ELR (cell line): ENCODE data around the gene SP100.

ENCODE experiments used
- DNase-seq: peaks from one replicate; pipeline ENCODE4 v3.0.0-alpha.2; 2015; ENCODE audit warnings: low read depth

The SP100 gene

GRCh38 chr2:230459216-230459615 lies 43.2 kb downstream of the SP100 start:
- no peak for DNase-seq

- no peak for DNase-seq
These were observed 55.1 kb downstream of the SP100 start for GRCh38 chr2:230471074-230471473.

GRCh38 chr2:230472621-230473018 lies 56.6 kb downstream of the SP100 start:
- DNase-seq: peak; percentile 83

- DNase-seq: peak; percentile 51
These were observed 57.4 kb downstream of the SP100 start for GRCh38 chr2:230473378-230473777.

- no peak for DNase-seq
These were observed 59.1 kb downstream of the SP100 start for GRCh38 chr2:230475143-230475542.

- no peak for DNase-seq
These were observed 69.9 kb downstream of the SP100 start for GRCh38 chr2:230485801-230486341.

- peak; percentile 24 for DNase-seq
These were observed 75.2 kb downstream of the SP100 start for GRCh38 chr2:230491219-230491618.

GRCh38 chr2:230492107-230492506 lies 76.1 kb downstream of the SP100 start:
- DNase-seq: no peak

- DNase-seq: no peak
These were observed 79.0 kb downstream of the SP100 start for GRCh38 chr2:230494980-230495379.

GRCh38 chr2:230496891-230497290 lies 80.9 kb downstream of the SP100 start:
- DNase-seq: no peak

GRCh38 chr2:230498506-230499107 lies 82.6 kb downstream of the SP100 start:
- DNase-seq: no peak

- no peak for DNase-seq
These were observed 86.6 kb downstream of the SP100 start for GRCh38 chr2:230502593-230502992.

- peak; percentile 13 for DNase-seq
These were observed 87.8 kb downstream of the SP100 start for GRCh38 chr2:230503798-230504197.

GRCh38 chr2:230505162-230505561 lies 89.2 kb downstream of the SP100 start:
- DNase-seq: no peak

- DNase-seq: peak; percentile 13
These were observed 97.2 kb downstream of the SP100 start for GRCh38 chr2:230512955-230513748.

- DNase-seq: no peak
These were observed 104.3 kb downstream of the SP100 start for GRCh38 chr2:230520061-230520874.

GRCh38 chr2:230520875-230521155 lies 104.8 kb downstream of the SP100 start:
- peak; percentile 78 for DNase-seq

GRCh38 chr2:230521386-230521785 lies 105.4 kb downstream of the SP100 start:
- no peak for DNase-seq

GRCh38 chr2:230525682-230526081 lies 109.7 kb downstream of the SP100 start:
- no peak for DNase-seq

- DNase-seq: no peak
These were observed 121.6 kb downstream of the SP100 start for GRCh38 chr2:230537531-230537976.

- DNase-seq: no peak
These were observed 124.3 kb downstream of the SP100 start for GRCh38 chr2:230540332-230540731.

- peak; percentile 30 for DNase-seq
These were observed 126.0 kb downstream of the SP100 start for GRCh38 chr2:230541934-230542380.

GRCh38 chr2:230542751-230543150 lies 126.8 kb downstream of the SP100 start:
- no peak for DNase-seq
